HG03108 (cell line): ENCODE results near the gene PDZD4.

ENCODE experiments used
- ATAC-seq: cut with Tn5 transposase; IDR thresholded peaks from one replicate; pipeline ENCODE4 v1.9.1; 2021; ENCODE audit warnings: moderate library complexity; ENCODE audit not compliant: unreplicated experiment

Gene PDZD4

DNA sequence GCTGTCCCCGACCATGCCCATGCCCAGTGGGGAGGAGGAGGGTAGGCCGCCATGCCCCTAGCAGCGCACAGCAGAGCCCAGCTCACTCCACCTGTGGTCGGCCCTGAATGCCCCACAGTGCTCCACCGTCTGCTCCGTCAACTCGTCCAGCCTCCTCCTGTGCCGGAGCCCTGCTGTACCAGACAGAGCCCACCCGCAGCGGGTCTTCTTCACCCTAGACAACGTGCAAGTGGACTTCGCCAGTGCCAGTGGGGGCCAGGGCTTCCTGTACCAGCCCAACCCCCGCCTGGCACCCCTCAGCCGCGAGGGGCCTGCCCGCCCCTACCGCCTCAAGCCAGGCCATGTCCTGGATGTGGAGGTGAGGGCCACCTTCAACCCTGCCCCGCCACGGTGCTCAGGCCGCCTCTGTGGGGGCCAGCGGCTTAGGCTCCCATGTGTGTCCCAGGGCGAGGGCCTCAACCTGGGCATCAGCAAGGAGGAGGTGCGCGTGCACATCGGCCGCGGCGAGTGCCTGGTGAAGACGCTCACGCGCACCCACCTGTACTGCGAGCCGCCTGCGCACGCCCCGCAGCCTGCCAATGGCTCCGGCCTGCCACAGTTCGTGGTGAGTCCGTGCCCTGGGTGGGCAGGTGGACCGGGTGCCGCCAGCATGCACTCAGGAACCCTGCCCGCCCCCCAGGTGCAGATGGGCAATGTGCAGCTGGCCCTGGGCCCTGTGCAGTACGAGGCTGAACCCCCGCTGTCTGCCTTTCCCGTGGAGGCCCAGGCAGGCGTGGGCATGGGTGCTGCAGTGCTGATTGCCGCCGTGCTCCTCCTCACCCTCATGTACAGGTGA is 56.4 kb downstream of the PDZD4 start:
- ATAC-seq, result no peak

DNA sequence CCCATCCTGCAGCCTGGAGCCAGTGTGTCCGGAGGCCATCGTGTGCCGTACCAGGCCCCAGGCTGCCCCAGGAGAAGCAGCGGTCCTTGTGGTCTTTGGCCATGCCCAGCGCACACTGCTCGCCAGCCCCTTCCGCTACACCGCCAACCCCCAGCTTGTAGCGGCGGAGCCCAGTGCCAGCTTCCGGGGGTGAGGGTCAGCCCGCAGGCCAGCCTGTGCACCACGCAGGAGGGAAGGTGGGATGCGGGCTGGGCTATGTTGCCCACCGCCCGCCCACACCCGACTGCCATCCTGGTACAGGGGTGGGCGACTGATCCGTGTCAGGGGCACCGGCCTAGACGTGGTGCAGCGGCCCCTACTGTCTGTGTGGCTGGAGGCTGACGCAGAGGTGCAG is 57.1 kb downstream of the PDZD4 start:
- ATAC-seq, result no peak

DNA sequence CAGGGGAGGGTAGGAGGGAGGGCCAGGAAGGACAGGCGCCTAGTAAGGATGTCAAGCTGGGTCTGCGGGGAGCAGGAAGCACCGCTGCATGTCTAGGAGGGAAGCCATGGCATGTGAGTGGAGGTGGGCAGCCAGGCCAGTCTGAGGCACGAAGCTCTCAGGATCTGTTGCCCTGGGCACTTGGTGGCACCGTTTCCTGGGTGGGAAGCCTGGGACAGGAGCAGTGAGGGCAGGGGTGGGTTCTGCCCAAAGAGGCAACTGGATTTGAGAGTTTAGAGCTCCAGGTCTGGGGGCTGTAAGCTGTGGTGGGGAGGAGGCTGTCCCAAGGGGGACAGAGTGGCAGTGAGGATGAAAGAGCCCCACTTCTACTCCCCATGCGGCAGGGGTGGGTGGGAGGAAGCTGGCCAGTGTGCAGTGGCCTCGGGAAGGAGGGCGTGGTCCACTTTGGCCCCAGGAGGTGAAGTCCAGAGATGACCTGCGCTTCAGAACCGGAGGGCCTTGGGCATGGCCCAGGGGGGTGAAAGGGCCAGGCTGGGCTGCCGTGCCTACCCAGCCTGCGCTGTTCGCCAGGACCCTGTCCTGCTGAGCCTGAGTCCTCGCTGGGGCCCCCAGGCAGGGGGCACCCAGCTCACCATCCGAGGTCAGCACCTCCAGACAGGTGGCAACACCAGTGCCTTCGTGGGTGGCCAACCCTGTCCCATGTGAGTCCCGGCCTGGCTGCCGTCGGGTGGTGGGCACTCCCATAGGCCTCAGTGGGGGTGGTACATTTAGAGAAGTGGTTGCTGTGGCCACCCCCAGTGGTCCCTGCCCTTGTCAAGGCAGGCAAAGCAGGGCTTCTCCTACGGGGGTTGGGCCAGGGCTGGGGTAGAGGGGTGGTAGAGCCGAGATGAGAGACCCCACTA is 57.8 kb downstream of the PDZD4 start:
- no peak for ATAC-seq

- no peak for ATAC-seq
Measured at GRCh38 chrX:153771415-153772315, 58.7 kb downstream of the PDZD4 start.

DNA sequence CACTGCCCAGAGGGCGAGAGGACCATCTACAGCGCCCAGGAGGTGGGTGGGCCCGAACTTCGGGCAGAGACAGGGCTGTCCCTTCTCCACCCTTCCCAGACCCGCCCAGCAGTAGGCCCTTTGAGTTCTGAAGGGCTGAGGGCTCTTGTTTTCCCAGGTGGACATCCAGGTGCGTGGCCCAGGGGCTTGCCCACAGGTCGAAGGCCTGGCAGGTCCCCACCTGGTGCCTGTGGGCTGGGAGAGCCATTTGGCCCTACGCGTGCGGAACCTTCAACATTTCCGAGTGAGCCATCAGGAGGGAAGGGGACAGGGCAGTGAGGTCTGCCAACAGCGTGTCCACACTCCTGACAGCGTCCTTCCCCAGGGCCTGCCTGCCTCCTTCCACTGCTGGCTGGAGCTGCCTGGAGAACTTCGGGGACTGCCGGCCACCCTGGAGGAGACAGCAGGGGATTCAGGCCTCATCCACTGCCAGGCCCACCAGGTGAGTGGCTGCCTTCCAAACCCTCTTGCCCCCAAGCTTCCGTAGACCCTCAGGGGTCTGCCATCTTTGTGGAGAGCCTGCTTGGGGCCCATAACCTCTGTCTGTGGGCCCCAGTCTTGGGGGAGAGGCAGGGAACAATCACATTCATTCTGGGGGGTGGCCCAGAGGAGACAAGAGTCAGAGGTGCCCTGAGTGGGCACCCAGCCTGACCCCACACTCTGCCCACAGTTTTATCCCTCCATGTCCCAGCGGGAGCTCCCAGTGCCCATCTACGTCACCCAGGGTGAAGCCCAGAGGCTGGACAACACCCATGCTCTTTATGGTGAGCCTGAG is 59.5 kb downstream of the PDZD4 start:
- no peak for ATAC-seq

GRCh38 chrX:153769865-153770600 is 60.3 kb downstream of the PDZD4 start:
- ATAC-seq, result no peak

GRCh38 chrX:153769158-153769864 is 61.0 kb downstream of the PDZD4 start:
- no peak for ATAC-seq

DNA sequence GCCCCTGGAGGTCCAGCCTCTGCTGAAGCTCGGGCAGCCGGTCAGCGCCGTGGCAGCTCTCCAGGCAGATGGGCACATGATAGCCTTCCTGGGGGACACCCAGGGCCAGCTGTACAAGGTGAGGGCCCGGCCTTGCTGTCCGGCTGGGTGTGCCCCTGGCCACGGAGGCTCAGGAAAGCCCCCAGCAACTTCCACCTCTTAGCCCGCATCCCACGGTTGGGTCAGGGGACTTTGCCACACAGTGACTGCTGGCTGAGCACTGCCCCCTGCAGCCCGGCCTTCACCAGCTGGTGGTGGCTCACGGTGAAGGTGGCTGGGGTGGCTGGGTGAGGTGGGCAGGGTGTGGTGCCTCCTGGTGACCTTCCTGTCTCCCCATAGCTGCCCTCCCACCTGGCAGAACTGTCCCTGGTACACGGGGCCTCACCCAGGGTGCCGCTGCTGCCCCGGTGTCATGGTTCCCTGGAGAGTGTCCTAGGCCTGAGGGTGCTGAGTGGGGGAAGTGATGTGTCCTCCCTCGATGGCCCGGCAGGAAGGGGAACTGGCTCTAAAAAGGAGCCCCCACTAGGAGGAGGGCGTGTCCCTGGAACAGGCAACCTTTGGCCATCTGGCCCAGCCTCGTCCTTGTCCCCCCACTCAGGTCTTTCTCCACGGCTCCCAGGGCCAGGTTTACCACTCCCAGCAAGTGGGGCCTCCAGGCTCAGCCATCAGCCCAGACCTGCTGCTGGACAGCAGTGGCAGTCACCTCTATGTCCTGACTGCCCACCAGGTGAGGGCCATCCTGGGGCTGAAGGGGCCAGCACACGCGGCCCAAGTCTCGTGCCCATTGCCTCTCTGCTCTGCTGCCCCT is 61.8 kb downstream of the PDZD4 start:
- ATAC-seq, result no peak

GRCh38 chrX:153767674-153768055 is 62.7 kb downstream of the PDZD4 start:
- ATAC-seq, result no peak

DNA sequence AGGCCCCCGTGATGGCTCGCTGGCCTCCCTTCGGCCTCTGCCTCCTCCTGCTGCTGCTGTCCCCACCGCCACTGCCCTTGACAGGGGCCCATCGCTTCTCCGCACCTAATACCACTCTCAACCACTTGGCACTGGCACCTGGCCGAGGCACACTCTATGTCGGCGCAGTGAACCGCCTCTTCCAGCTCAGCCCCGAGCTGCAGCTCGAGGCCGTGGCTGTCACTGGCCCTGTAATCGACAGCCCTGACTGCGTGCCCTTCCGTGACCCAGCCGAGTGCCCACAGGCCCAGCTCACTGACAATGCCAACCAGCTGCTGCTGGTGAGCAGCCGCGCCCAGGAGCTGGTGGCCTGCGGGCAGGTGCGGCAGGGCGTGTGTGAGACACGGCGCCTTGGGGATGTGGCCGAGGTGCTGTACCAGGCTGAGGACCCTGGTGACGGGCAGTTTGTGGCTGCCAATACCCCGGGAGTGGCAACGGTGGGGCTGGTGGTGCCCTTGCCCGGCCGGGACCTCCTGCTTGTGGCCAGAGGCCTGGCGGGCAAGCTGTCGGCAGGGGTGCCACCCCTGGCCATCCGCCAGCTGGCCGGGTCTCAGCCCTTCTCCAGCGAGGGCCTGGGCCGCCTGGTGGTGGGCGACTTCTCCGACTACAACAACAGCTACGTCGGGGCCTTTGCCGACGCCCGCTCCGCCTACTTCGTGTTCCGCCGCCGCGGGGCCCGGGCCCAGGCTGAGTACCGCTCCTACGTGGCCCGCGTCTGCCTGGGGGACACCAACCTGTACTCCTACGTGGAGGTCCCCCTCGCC is 63.3 kb downstream of the PDZD4 start:
- ATAC-seq, result no peak

GRCh38 chrX:153766098-153766817 is 64.1 kb downstream of the PDZD4 start:
- ATAC-seq, result no peak

- no peak for ATAC-seq
Measured at GRCh38 chrX:153765138-153766079, 64.9 kb downstream of the PDZD4 start.

- no peak for ATAC-seq
Measured at GRCh38 chrX:153764786-153765137, 65.6 kb downstream of the PDZD4 start.

DNA sequence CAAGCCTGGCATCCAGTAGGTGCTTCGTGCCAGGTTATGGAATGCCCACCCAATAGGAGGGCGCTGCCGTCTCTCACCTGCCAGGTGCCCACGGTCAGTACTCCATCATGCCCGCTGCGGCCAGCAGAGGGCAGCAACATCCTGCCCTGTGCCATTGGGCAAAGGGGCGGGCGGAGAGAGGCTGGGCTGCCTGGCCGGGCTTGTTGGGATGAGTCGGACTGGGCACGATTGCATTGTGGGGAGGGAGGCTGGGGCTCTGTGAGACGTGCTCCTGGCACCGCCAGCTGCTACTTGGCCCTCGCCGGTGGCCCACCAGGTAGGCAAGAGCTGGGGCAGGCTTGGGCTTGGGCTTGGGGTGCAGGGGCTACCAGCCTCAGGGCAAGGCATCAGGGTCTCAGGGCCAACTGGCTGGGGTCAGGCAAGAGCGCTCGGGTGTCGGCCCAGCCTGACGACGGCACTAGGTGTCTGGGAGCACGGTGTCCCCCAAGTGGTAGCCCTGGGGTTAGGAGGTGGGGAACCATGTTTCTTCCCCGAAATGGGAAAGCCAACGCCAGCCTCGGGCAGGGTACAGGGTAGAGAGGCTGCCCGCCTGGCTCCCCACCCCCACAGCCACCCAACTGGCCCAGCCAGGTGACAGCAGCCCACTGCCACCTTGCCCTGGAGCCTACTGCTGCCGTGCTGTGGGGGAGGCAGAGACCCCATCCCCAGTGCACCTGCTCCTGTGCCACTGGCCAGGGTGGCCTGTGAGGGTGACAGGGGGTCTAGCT is 66.2 kb downstream of the PDZD4 start, which contains the start of gene PLXNB3:
Gene PLXNB3 (plus strand): TSS at position 261 of the 767 bp plus-strand sequence. CDS start 1,287 bp downstream, outside the sequence.
- ATAC-seq, result no peak
